Breast epithelium (tissue), 3 donors: ENCODE data around the gene GNPTAB.

Source experiments
- POLR2A ChIP-seq: fragments of 450-650 bp; IDR thresholded peaks from one replicate; pipeline ENCODE4 v1.6.1; 2016; ENCODE audit warnings: antibody characterized with exemption, mild to moderate bottlenecking, moderate library complexity
- POLR2AphosphoS5 ChIP-seq, 3 donors: sonication (generic); formaldehyde crosslinking; IDR thresholded peaks; one replicate each; pipeline ENCODE4 v1.6.1; 2017; ENCODE audit warnings: antibody characterized with exemption in 3 of 3

- peak in 1 of 3 donors; percentile 19 for TF ChIP-seq POLR2AphosphoS5 (IDR thresholded peaks at IDR 0.05)
- no peak for TF ChIP-seq POLR2A
Measured at GRCh38 chr12:101878243-101878821, 47.6 kb upstream of the GNPTAB start.
